HepG2 (cell line): Measurements from ENCODE around the gene CCDC38. TPM values are rescaled to one million over a fixed set of nuclear protein-coding genes. Genes with fewer than 3 reads are reported as not detected.

Experiments
- ATF3 ChIP-seq: sonication (generic); formaldehyde crosslinking; IDR thresholded peaks from 2 replicates; pipeline ENCODE4 v1.4.0; 2020; ENCODE audit warnings: missing genetic modification reagents
- FOXA3 ChIP-seq: IDR thresholded peaks from 2 replicates; pipeline ENCODE4 v1.6.1; 2016; ENCODE audit warnings: missing genetic modification reagents, missing compliant biosample characterization
- FOXP4 ChIP-seq: sonication (generic); formaldehyde crosslinking; IDR thresholded peaks from 2 replicates; pipeline ENCODE4 v1.4.0; 2020; ENCODE audit warnings: missing genetic modification reagents
- GATAD2A ChIP-seq: IDR thresholded peaks from 2 replicates; pipeline ENCODE4 v1.6.1; 2016
- HHEX ChIP-seq: IDR thresholded peaks from 2 replicates; pipeline ENCODE4 v1.6.1; 2016; ENCODE audit warnings: control low read depth
- HOXA7 ChIP-seq: sonication (generic); formaldehyde crosslinking; IDR thresholded peaks from 2 replicates; pipeline ENCODE4 v1.8.1; 2022; ENCODE audit warnings: mild to moderate bottlenecking, missing genetic modification reagents, moderate library complexity
- LCORL ChIP-seq, 2 experiments: fragments of 450-650 bp in 1 of 2; sonication (generic) in 1 of 2; formaldehyde crosslinking in 1 of 2; IDR thresholded peaks; 2 replicates each; pipeline versions ENCODE4 v1.5.0 to v1.6.1; 2017 to 2020; ENCODE audit warnings: antibody characterized with exemption in 1 of 2, missing genetic modification reagents in 1 of 2
- MIER3 ChIP-seq: IDR thresholded peaks from 2 replicates; pipeline ENCODE4 v1.6.1; 2016; ENCODE audit warnings: missing compliant biosample characterization, borderline replicate concordance
- NCOR1 ChIP-seq: fragments of 200-600 bp; sonication (generic); IDR thresholded peaks from 2 replicates; pipeline ENCODE4 v1.7.0; 2017; ENCODE audit warnings: antibody characterized with exemption, low read length, borderline replicate concordance
- NFIC ChIP-seq: IDR thresholded peaks from 2 replicates; pipeline ENCODE4 v1.6.1; 2012; ENCODE audit warnings: mild to moderate bottlenecking, low read length, inconsistent platforms
- SIX1 ChIP-seq: sonication (generic); formaldehyde crosslinking; IDR thresholded peaks from 2 replicates; pipeline ENCODE4 v1.4.0; 2020; ENCODE audit warnings: missing genetic modification reagents, borderline replicate concordance
- SMAD3 ChIP-seq: sonication (generic); formaldehyde crosslinking; IDR thresholded peaks from 2 replicates; pipeline ENCODE4 v1.4.0; 2020; ENCODE audit warnings: missing genetic modification reagents
- SP4 ChIP-seq: sonication (generic); formaldehyde crosslinking; IDR thresholded peaks from 2 replicates; pipeline ENCODE4 v1.8.1; 2023; ENCODE audit warnings: mild to moderate bottlenecking, missing genetic modification reagents
- TEAD3 ChIP-seq: optimal IDR thresholded peaks from 2 replicates; pipeline ENCODE3; 2016; ENCODE audit warnings: borderline replicate concordance
- XBP1 ChIP-seq: sonication (generic); formaldehyde crosslinking; IDR thresholded peaks from 2 replicates; pipeline ENCODE4 v1.5.0; 2020; ENCODE audit warnings: missing genetic modification reagents
- ZBTB25 ChIP-seq: IDR thresholded peaks from 2 replicates; pipeline ENCODE4 v1.6.1; 2018; ENCODE audit warnings: missing genetic modification reagents
- ZNF24 ChIP-seq: fragments of 450-650 bp; IDR thresholded peaks from 2 replicates; pipeline ENCODE4 v1.6.1; 2017; ENCODE audit warnings: antibody characterized with exemption, mild to moderate bottlenecking
- ZNF331 ChIP-seq: sonication (generic); formaldehyde crosslinking; IDR thresholded peaks from 2 replicates; pipeline ENCODE4 v1.4.0; 2020; ENCODE audit warnings: missing genetic modification reagents
- ZNF441 ChIP-seq: sonication (generic); formaldehyde crosslinking; IDR thresholded peaks from 2 replicates; pipeline ENCODE4 v1.7.0; 2021; ENCODE audit warnings: missing genetic modification reagents, borderline replicate concordance
- ZNF501 ChIP-seq: sonication (generic); formaldehyde crosslinking; IDR thresholded peaks from 2 replicates; pipeline ENCODE4 v1.5.1; 2020; ENCODE audit warnings: mild to moderate bottlenecking, moderate library complexity, missing genetic modification reagents
- ZNF564 ChIP-seq: sonication (generic); formaldehyde crosslinking; IDR thresholded peaks from 2 replicates; pipeline ENCODE4 v1.8.1; 2023; ENCODE audit warnings: mild to moderate bottlenecking, missing genetic modification reagents
- ZNF772 ChIP-seq: sonication (generic); formaldehyde crosslinking; IDR thresholded peaks from 2 replicates; pipeline ENCODE4 v1.5.0; 2020; ENCODE audit warnings: mild to moderate bottlenecking, missing genetic modification reagents
- ZSCAN31 ChIP-seq: sonication (generic); formaldehyde crosslinking; IDR thresholded peaks from 2 replicates; pipeline ENCODE4 v1.5.0; 2020; ENCODE audit warnings: low read depth, mild to moderate bottlenecking, missing genetic modification reagents
- polyA plus RNA-seq, 8 experiments: library from polyadenylated mRNA; depleted of rRNA in 3 of 8; stranded (reverse) in 7 of 8; unstranded in 1 of 8; fragments of >200 nt; fragmentation: Illumina TruSeq in 4 of 8; extraction: Trizol in 4 of 8; gene quantifications; 2 replicates each; pipeline versions ENCODE4 v1.2.1 to v1.2.3, GENCODE V29; 2011 to 2016; ENCODE audit warnings: low read depth in 4 of 8, missing spikeins in 1 of 8, mixed read lengths in 1 of 8; ENCODE audit not compliant: insufficient read depth in 1 of 8
- total RNA-seq, 5 experiments: library from RNA; depleted of rRNA; stranded (reverse); fragments of >200 nt; fragmentation: Illumina TruSeq; extraction: Trizol; gene quantifications; 2 replicates each; pipeline ENCODE4 v1.2.3, GENCODE V29; 2016; ENCODE audit warnings: low read depth in 1 of 5
- TF ChIP-seq, protein P1 (sequence below): sonication (generic); formaldehyde crosslinking; IDR thresholded peaks from 2 replicates; pipeline ENCODE4 v1.5.1; 2020; ENCODE audit warnings: mild to moderate bottlenecking, missing genetic modification reagents
- TF ChIP-seq, protein P2 (sequence below): IDR thresholded peaks from 2 replicates; pipeline ENCODE4 v1.6.1; 2016; ENCODE audit warnings: mild to moderate bottlenecking

Gene CCDC38
- total and polyA plus RNA-seq, 2 of the 13 experiments (the other 11 are each of a cell fraction or from before 2014, with no cell fraction given), result 0.24 to 0.32 TPM

- TF ChIP-seq LCORL (IDR thresholded peaks at IDR 0.05) (no peak), LCORL (CRISPR knock-in tag; IDR thresholded peaks at IDR 0.05) (peak; percentile 84), XBP1 (CRISPR knock-in tag) (0 out of 2 replicates have a peak, but pooled peaks have one; percentile 45), ZNF501 (CRISPR knock-in tag) (peak; percentile 76), ATF3 (CRISPR knock-in tag) (peak; percentile 75), SIX1 (CRISPR knock-in tag) (peak; percentile 51), GATAD2A (peak; percentile 95), HOXA7 (no peak), ZSCAN31 (peak; percentile 67; the same call in 1 of the 2 replicates), FOXP4 (CRISPR knock-in tag) (peak; percentile 100), SMAD3 (CRISPR knock-in tag) (peak; percentile 80), ZNF772 (0 out of 2 replicates have a peak, but pooled peaks have one; percentile 49), SP4 (peak; percentile 63), MIER3 (CRISPR knock-in tag) (peak; percentile 89; the same call in 1 of the 2 replicates), HHEX (CRISPR knock-in tag) (peak; percentile 96), TEAD3 (CRISPR knock-in tag) (peak; percentile 89), ZNF564 (CRISPR knock-in tag) (peak; percentile 78), FOXA3 (peak; percentile 95), ZNF24 (no peak), ZNF331 (peak; percentile 43; the same call in 1 of the 2 replicates), NFIC (peak; percentile 87), NCOR1 (peak; percentile 90; the same call in 1 of the 2 replicates), ZBTB25 (peak; percentile 50; the same call in 1 of the 2 replicates), ZNF441 (CRISPR knock-in tag) (peak; percentile 87)
- TF ChIP-seq, protein P1, sequence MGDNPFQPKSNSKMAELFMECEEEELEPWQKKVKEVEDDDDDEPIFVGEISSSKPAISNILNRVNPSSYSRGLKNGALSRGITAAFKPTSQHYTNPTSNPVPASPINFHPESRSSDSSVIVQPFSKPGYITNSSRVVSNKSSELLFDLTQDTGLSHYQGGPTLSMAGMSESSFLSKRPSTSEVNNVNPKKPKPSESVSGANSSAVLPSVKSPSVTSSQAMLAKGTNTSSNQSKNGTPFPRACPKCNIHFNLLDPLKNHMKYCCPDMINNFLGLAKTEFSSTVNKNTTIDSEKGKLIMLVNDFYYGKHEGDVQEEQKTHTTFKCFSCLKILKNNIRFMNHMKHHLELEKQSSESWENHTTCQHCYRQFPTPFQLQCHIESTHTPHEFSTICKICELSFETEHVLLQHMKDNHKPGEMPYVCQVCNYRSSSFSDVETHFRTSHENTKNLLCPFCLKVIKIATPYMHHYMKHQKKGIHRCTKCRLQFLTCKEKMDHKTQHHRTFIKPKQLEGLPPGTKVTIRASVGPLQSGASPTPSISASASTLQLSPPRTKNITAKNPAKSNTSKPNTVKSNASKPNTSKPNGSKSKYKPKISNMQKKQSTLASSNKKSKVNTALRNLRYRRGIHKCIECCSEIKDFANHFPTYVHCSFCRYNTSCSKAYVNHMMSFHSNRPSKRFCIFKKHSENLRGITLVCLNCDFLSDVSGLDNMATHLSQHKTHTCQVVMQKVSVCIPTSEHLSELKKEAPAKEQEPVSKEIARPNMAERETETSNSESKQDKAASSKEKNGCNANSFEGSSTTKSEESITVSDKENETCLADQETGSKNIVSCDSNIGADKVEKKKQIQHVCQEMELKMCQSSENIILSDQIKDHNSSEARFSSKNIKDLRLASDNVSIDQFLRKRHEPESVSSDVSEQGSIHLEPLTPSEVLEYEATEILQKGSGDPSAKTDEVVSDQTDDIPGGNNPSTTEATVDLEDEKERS (CRISPR knock-in tag), result peak; percentile 79; the same call in 1 of the 2 replicates
- TF ChIP-seq, protein P2, sequence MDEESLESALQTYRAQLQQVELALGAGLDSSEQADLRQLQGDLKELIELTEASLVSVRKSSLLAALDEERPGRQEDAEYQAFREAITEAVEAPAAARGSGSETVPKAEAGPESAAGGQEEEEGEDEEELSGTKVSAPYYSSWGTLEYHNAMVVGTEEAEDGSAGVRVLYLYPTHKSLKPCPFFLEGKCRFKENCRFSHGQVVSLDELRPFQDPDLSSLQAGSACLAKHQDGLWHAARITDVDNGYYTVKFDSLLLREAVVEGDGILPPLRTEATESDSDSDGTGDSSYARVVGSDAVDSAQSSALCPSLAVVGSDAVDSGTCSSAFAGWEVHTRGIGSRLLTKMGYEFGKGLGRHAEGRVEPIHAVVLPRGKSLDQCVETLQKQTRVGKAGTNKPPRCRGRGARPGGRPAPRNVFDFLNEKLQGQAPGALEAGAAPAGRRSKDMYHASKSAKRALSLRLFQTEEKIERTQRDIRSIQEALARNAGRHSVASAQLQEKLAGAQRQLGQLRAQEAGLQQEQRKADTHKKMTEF, result peak; percentile 97
These were observed 1.9 kb downstream of the CCDC38 start (continued) for GRCh38 chr12:95940514-95940913.
